Fibroblast of upper back skin (primary cell): ENCODE measurements around the gene FOXD4.
"Not testable (repeated sequence)": the region's sequence is repeated elsewhere in the genome, so short reads cannot be mapped to it uniquely, and the experiment has no call there.

Experiments used
- DNase-seq: peaks from one replicate; pipeline ENCODE4 v3.0.0-alpha.2; 2013

The FOXD4 gene

GRCh38 chr9:90851-91250, 27.4 kb downstream of the FOXD4 start:
- not testable (repeated sequence) for DNase-seq

- DNase-seq = not testable (repeated sequence)
Measured at GRCh38 chr9:88396-89037, 29.7 kb downstream of the FOXD4 start.

- not testable (repeated sequence) for DNase-seq
Measured at GRCh38 chr9:87860-88259, 30.4 kb downstream of the FOXD4 start.

- DNase-seq = not testable (repeated sequence)
Measured at GRCh38 chr9:87105-87504, 31.1 kb downstream of the FOXD4 start.

GRCh38 chr9:86697-87096, 31.5 kb downstream of the FOXD4 start:
- not testable (repeated sequence) for DNase-seq

GRCh38 chr9:82932-83689, 35.1 kb downstream of the FOXD4 start:
- DNase-seq = not testable (repeated sequence)

GRCh38 chr9:78333-78732, 39.9 kb downstream of the FOXD4 start:
- DNase-seq = not testable (repeated sequence)

GRCh38 chr9:76389-76788, 41.8 kb downstream of the FOXD4 start:
- not testable (repeated sequence) for DNase-seq

GRCh38 chr9:73900-74525, 44.2 kb downstream of the FOXD4 start:
- DNase-seq = not testable (repeated sequence)

GRCh38 chr9:73076-73899, 44.9 kb downstream of the FOXD4 start:
- peak; percentile 3 for DNase-seq
